A549 (cell line): Measurements from ENCODE around the gene CMTM1.

Experiments
- CHD4 ChIP-seq: fragments of 200-600 bp; sonication (generic); IDR thresholded peaks from 2 replicates; pipeline ENCODE4 v1.6.1; 2016; ENCODE audit warnings: antibody characterized with exemption, mild to moderate bottlenecking, borderline replicate concordance
- PHF8 ChIP-seq: fragments of 200-600 bp; sonication (generic); IDR thresholded peaks from 2 replicates; pipeline ENCODE4 v1.6.1; 2016; ENCODE audit warnings: low read depth, mild to moderate bottlenecking, antibody characterized with exemption, moderate library complexity, borderline replicate concordance
- RAD21 ChIP-seq, 2 experiments: fragments of >200 bp in 1 of 2; sonication (Bioruptor Twin) in 1 of 2; formaldehyde crosslinking in 1 of 2; IDR thresholded peaks in 1 of 2; conservative IDR thresholded peaks in 1 of 2; 2 replicates in 1 of 2; 3 replicates in 1 of 2; pipeline ENCODE4 v1.6.1; 2012 to 2018; ENCODE audit warnings: inconsistent platforms in 1 of 2
- TF ChIP-seq, protein P1 (sequence below): fragments of >200 bp; sonication (Bioruptor Twin); formaldehyde crosslinking; IDR thresholded peaks from 3 replicates; pipeline ENCODE4 v1.6.1; 2016

DNA sequence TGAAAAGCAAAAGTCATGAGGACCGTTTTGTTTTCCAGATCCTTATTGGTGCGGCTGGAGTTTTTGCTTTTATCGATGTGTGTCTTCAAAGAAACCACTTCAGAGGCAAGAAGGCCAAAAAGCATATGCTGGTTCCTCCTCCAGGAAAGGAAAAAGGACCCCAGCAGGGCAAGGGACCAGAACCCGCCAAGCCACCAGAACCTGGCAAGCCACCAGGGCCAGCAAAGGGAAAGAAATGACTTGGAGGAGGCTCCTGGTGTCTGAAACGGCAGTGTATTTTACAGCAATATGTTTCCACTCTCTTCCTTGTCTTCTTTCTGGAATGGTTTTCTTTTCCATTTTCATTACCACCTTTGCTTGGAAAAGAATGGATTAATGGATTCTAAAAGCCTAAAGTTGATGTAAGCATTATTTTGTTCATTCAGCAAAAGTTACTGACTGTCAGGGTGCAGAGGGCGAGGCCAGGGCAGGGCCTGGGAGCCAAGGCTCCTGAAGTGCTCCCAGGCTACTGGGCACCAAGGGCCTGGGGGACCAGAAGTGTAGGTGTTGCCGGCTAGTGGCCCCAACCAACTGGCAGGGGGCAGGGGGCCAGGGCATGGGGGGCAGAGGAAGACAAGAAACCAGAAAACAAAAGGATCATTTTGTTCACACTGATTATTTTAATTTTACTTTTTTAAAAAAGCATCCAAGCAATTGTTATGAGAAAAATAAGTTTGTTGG lies 21.8 kb downstream of the CMTM1 start:
- TF ChIP-seq PHF8 (no peak), CHD4 (no peak), RAD21 (conservative IDR thresholded peaks at IDR 0.05 in 1 of 2, IDR thresholded peaks at IDR 0.05 in 1 of 2) (no peak)
- TF ChIP-seq, protein P1, sequence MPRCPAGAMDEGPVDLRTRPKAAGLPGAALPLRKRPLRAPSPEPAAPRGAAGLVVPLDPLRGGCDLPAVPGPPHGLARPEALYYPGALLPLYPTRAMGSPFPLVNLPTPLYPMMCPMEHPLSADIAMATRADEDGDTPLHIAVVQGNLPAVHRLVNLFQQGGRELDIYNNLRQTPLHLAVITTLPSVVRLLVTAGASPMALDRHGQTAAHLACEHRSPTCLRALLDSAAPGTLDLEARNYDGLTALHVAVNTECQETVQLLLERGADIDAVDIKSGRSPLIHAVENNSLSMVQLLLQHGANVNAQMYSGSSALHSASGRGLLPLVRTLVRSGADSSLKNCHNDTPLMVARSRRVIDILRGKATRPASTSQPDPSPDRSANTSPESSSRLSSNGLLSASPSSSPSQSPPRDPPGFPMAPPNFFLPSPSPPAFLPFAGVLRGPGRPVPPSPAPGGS = no peak
